ENCODE measurements around the gene MTUS2.

- no peak for TF ChIP-seq CTCF (IDR thresholded peaks at IDR 0.05)
- TF ChIP-seq ZFX (IDR thresholded peaks at IDR 0.05; ENCODE audit: borderline replicate concordance): no peak
Measured at GRCh38 chr13:29081036-29081435, 260.9 kb downstream of the MTUS2 start.

All from 22Rv1 (cell line).